K562 (cell line): ENCODE measurements around the gene ABCC1.

Source experiments
- CTCF ChIP-seq, 3 experiments: IDR thresholded peaks in 2 of 3; conservative IDR thresholded peaks in 1 of 3; 2 replicates each; pipeline ENCODE4 v1.5.1; 2011 to 2012; ENCODE audit warnings: low read length in 3 of 3, mild to moderate bottlenecking in 3 of 3, control low read depth in 2 of 3, improper control_type of control experiment in 1 of 3, inconsistent platforms in 1 of 3, low read depth in 1 of 3, mixed read lengths in 1 of 3, moderate library complexity in 1 of 3; ENCODE audit not compliant: insufficient read depth in 2 of 3
- GABPB1 ChIP-seq: sonication (generic); formaldehyde crosslinking; IDR thresholded peaks from 2 replicates; pipeline ENCODE4 v1.8.0; 2022; ENCODE audit warnings: mild to moderate bottlenecking, missing genetic modification reagents
- IRF2 ChIP-seq: sonication (generic); formaldehyde crosslinking; IDR thresholded peaks from 2 replicates; pipeline ENCODE4 v1.8.1; 2022; ENCODE audit warnings: mild to moderate bottlenecking, missing genetic modification reagents
- LEF1 ChIP-seq: fragments of 450-650 bp; IDR thresholded peaks from 2 replicates; pipeline ENCODE4 v1.6.1; 2016; ENCODE audit warnings: mild to moderate bottlenecking
- MCM5 ChIP-seq: fragments of 450-650 bp; IDR thresholded peaks from 2 replicates; pipeline ENCODE4 v1.6.1; 2016; ENCODE audit warnings: low read depth
- NR2C2 ChIP-seq, 2 experiments: fragments of 200-800 bp in 1 of 2; sonication (Bioruptor generic) in 1 of 2; sonication (generic) in 1 of 2; formaldehyde crosslinking in 1 of 2; IDR thresholded peaks; 2 replicates each; pipeline versions ENCODE4 v1.6.1 to v1.8.0; 2016 to 2022; ENCODE audit warnings: mild to moderate bottlenecking in 1 of 2, missing compliant biosample characterization in 1 of 2, missing genetic modification characterization in 1 of 2, missing genetic modification reagents in 1 of 2
- POLR2AphosphoS5 ChIP-seq: IDR thresholded peaks from 2 replicates; pipeline ENCODE4 v1.6.1; 2011; ENCODE audit warnings: mild to moderate bottlenecking, low read depth, low read length, moderate library complexity; ENCODE audit not compliant: control insufficient read depth, insufficient read depth
- POLR3A ChIP-seq: IDR thresholded peaks from 2 replicates; pipeline ENCODE4 v1.6.1; 2011; ENCODE audit warnings: borderline replicate concordance, mild to moderate bottlenecking, moderate library complexity; ENCODE audit not compliant: insufficient read length, insufficient read depth; ENCODE audit errors: extremely low read depth
- RAD21 ChIP-seq, 2 experiments: fragments of 250-450 bp in 1 of 2; fragments of 450-650 bp in 1 of 2; sonication (Bioruptor Pico) in 1 of 2; formaldehyde crosslinking in 1 of 2; IDR thresholded peaks in 1 of 2; conservative IDR thresholded peaks in 1 of 2; 2 replicates each; pipeline versions ENCODE4 v1.4.0 to v1.8.0; 2020 to 2022; ENCODE audit warnings: mild to moderate bottlenecking in 2 of 2, moderate library complexity in 1 of 2
- SREBF1 ChIP-seq: fragments of 150-350 bp; IDR thresholded peaks from 2 replicates; pipeline ENCODE4 v1.6.1; 2014; ENCODE audit warnings: antibody characterized with exemption, low read depth, low read length, borderline replicate concordance
- YY1 ChIP-seq, 3 experiments: IDR thresholded peaks; 2 replicates each; pipeline ENCODE4 v1.6.1; 2011; ENCODE audit warnings: low read length in 2 of 3, mild to moderate bottlenecking in 2 of 3, moderate library complexity in 2 of 3, borderline replicate concordance in 1 of 3, control low read depth in 1 of 3, low read depth in 1 of 3; ENCODE audit not compliant: insufficient read depth in 3 of 3, insufficient replicate concordance in 2 of 3, control insufficient read depth in 1 of 3, insufficient read length in 1 of 3; ENCODE audit errors: extremely low read depth in 1 of 3
- ZNF407 ChIP-seq: fragments of 450-650 bp; IDR thresholded peaks from 2 replicates; pipeline ENCODE4 v1.6.1; 2016; ENCODE audit warnings: low read depth
- TF ChIP-seq, protein P1 (sequence below): IDR thresholded peaks from 2 replicates; pipeline ENCODE4 v1.6.1; 2012; ENCODE audit warnings: low read depth, low read length, improper control_type of control experiment, borderline replicate concordance

DNA sequence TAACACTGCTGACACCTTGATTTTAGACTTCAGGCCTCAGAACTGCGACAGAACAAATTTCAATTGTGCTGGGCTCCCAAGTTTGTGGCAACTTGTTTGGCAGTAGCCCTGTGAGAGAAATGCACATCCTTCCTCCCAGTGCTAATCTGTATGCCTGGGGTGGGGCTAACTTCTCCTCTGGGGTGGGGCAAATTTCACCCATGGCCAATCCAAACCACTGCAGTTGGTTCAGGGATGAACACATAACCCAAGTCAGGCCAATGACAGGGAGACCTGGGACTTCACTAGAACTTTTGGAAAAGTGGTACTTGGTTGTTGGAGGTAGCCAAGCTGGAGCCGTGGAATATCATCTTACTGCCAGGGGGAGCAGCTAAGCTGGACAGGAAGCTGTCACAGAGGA, 217.5 kb downstream of the ABCC1 start:
- TF ChIP-seq POLR3A (no peak), RAD21 (CRISPR knock-in tag; conservative IDR thresholded peaks at IDR 0.05 in 1 of 2, IDR thresholded peaks at IDR 0.05 in 1 of 2) (no peak), NR2C2 (CRISPR knock-in tag; IDR thresholded peaks at IDR 0.05) (no peak), NR2C2 (tag; IDR thresholded peaks at IDR 0.05) (no peak), LEF1 (no peak), IRF2 (CRISPR knock-in tag) (no peak), GABPB1 (CRISPR knock-in tag) (no peak), YY1 (IDR thresholded peaks at IDR 0.05; ENCODE audit: borderline replicate concordance in 1 of 3, control insufficient read depth in 1 of 3, extremely low read depth in 1 of 3, insufficient read depth in 3 of 3, insufficient read length in 1 of 3, insufficient replicate concordance in 2 of 3, low read depth in 1 of 3, low read length in 2 of 3) (no peak), POLR2AphosphoS5 (no peak), SREBF1 (no peak), CTCF (IDR thresholded peaks at IDR 0.05 in 2 of 3, conservative IDR thresholded peaks at IDR 0.05 in 1 of 3; ENCODE audit: insufficient read depth in 2 of 3, low read depth in 1 of 3, low read length in 3 of 3) (no peak), MCM5 (no peak), ZNF407 (no peak)
- TF ChIP-seq, protein P1, sequence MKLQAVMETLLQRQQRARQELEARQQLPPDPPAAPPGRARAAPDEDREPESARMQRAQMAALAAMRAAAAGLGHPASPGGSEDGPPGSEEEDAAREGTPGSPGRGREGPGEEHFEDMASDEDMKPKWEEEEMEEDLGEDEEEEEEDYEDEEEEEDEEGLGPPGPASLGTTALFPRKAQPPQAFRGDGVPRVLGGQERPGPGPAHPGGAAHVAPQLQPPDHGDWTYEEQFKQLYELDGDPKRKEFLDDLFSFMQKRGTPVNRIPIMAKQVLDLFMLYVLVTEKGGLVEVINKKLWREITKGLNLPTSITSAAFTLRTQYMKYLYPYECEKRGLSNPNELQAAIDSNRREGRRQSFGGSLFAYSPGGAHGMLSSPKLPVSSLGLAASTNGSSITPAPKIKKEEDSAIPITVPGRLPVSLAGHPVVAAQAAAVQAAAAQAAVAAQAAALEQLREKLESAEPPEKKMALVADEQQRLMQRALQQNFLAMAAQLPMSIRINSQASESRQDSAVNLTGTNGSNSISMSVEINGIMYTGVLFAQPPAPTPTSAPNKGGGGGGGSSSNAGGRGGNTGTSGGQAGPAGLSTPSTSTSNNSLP, result no peak
